Measurements from ENCODE around the gene LRIT2.

The LRIT2 gene, protein sequence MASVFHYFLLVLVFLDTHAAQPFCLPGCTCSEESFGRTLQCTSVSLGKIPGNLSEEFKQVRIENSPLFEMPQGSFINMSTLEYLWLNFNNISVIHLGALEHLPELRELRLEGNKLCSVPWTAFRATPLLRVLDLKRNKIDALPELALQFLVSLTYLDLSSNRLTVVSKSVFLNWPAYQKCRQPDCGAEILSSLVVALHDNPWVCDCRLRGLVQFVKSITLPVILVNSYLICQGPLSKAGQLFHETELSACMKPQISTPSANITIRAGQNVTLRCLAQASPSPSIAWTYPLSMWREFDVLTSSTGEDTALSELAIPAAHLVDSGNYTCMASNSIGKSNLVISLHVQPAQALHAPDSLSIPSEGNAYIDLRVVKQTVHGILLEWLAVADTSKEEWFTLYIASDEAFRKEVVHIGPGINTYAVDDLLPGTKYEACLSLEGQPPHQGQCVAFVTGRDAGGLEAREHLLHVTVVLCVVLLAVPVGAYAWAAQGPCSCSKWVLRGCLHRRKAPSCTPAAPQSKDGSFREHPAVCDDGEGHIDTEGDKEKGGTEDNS

DNA sequence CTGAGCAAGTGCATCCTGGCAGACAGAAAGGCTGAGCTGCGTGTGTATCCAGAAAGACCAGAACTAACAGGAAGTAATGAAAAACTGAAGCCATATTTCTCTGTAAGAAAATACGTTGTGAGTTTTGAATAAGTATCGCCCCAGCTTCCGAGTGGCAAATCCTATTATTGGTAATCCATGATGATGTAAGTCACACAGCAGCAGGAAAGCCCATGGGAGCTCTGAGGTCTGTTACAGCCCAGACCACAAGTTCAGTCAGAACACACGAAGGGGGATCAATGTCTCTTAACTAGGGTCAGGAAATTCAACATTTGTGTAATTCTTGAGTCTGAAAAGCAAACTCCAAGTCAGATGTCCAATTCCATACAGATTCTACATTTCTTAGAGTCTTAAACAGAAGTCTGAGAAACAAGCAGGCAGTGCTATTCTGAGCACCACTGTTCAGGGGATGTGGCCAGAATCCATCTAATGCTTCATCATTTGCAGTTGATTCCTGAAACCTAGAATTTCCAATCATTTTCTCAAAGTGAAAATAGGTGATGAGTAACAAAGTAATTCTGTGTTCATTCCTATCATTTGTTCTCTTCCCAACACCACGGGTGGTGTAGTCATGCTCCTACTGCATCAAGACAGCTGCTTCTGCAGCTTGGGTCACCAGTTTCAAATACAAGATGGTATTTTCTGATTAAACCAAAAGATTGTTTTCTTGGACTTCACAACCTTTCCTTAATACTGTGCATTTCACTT, at the start of gene LRIT2:
LRIT2 (minus strand) TSS at position 118 of the 747 bp plus-strand sequence; CDS start at position 94, 24 bp downstream.
- DNase-seq (ENCODE audit: low read depth, low spot score): no peak
- H3K4me3 ChIP-seq (ENCODE audit: low read depth, low read length): no peak within 1 kb of the TSS
- TF ChIP-seq CTCF (IDR thresholded peaks at IDR 0.05; ENCODE audit: insufficient read depth, low read length, missing control alignments): no peak
- ChIA-PET POLR2A (no interaction called here), CTCF (interaction anchor here (1.0 kb wide), 1 partner anchor 77 kb away, joined by 3 read pairs; no protein-coding TSS in a partner anchor)

DNA sequence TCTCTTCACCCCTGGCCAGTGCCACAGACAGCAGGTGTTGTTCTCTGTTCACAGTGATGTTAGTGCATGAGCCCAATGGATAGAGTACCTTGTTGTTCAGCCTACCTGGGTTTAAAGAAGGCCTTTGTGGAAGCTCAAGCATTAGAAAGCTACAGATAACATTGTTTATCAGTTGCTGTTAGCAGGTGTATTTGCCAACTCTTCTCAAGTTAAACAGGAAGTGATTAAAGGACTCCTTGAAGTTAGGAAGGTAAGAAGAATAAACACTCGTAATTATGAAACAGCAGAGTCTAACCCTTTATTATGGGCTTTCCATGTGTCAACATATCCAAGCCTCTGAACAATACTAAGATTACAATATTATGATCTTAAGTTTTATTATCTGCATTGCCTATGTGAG, 45.4 kb upstream of the LRIT2 start:
- no peak for TF ChIP-seq CTCF (IDR thresholded peaks at IDR 0.05; ENCODE audit: insufficient read depth, low read length, missing control alignments)
- no peak overlapping the region for H3K4me3 ChIP-seq (ENCODE audit: low read depth, low read length)
- ChIA-PET POLR2A (no interaction called here), CTCF (interaction anchor here (15.6 kb wide), 1 partner anchor 267 kb away, joined by 631 read pairs; no protein-coding TSS in a partner anchor)
- no peak for DNase-seq (ENCODE audit: low read depth, low spot score)

DNA sequence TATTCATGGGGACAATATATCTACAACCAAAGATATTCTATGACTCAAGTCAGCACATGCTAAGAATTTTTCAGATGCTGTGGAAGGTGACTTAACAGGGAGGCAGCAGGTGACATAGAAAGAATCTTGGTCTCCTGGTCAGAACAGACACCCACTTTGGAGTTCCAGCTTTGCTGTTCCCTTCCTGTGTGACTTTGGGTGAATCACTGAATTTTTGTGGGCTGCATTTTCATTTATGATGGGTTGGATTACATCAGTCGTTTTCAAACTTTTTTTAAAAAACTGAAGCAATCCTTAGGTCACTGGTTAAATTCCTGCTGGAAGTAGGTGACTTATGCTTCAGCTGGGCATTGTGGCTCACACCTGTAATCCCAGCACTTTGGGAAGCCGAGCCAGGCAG, 44.4 kb upstream of the LRIT2 start:
- no peak for TF ChIP-seq CTCF (IDR thresholded peaks at IDR 0.05; ENCODE audit: insufficient read depth, low read length, missing control alignments)
- POLR2A ChIA-PET: interaction anchor here (1.1 kb wide), 1 partner anchor 271 kb away, joined by 5 read pairs; no protein-coding TSS in a partner anchor
- peak; percentile 64 for DNase-seq (ENCODE audit: low read depth, low spot score)
- CTCF ChIA-PET: interaction anchor here (1.0 to 15.6 kb wide), 8 partner anchors 11 to 268 kb away, joined by 3 to 631 read pairs (median 17); partner anchors contain the start of gene CCSER2
- H3K4me3 ChIP-seq (ENCODE audit: low read depth, low read length): no peak overlapping the region

DNA sequence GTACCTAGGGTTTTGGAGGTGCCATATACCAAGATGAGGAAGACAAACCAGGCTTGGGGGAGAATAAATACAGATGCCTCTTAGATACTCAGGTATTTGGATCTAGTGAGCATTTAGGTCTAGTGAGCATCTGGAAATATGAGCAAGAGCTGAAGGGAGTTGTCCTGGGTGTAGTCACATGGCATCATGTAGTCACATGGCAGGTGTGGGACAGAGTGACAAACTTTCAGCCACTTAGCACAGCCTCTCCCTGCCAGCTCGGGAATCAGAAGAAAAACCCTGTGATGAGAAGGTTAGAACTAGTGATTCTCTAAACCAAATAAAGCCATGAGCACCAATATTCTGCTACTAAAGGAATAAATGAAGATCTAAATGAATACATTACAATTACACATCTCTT, 43.8 kb upstream of the LRIT2 start:
- ChIA-PET POLR2A (interaction anchor here (1.1 kb wide), 1 partner anchor 271 kb away, joined by 5 read pairs; no protein-coding TSS in a partner anchor), CTCF (interaction anchor here (1.0 to 15.6 kb wide), 8 partner anchors 10 to 268 kb away, joined by 3 to 631 read pairs (median 17); partner anchors contain the start of gene CCSER2)
- no peak for DNase-seq (ENCODE audit: low read depth, low spot score)
- no peak for TF ChIP-seq CTCF (IDR thresholded peaks at IDR 0.05; ENCODE audit: insufficient read depth, low read length, missing control alignments)
- H3K4me3 ChIP-seq (ENCODE audit: low read depth, low read length): no peak overlapping the region

GRCh38 chr10:84267503-84268126, 42.3 kb upstream of the LRIT2 start:
- ChIA-PET CTCF (interaction anchor here (0.7 to 15.6 kb wide), 29 partner anchors 9 to 298 kb away, joined by 3 to 631 read pairs (median 4); partner anchors contain the start of gene CCSER2), POLR2A (no interaction called here)
- DNase-seq (ENCODE audit: low read depth, low spot score): no peak
- peak; percentile 73 for TF ChIP-seq CTCF (IDR thresholded peaks at IDR 0.05; ENCODE audit: insufficient read depth, low read length, missing control alignments)
- H3K4me3 ChIP-seq (ENCODE audit: low read depth, low read length): no peak overlapping the region
